ENCODE measurements around the gene TRPM3.

GRCh38 chr9:70852711-70853240, 268.6 kb downstream of the TRPM3 start:
- TF ChIP-seq, protein P1, sequence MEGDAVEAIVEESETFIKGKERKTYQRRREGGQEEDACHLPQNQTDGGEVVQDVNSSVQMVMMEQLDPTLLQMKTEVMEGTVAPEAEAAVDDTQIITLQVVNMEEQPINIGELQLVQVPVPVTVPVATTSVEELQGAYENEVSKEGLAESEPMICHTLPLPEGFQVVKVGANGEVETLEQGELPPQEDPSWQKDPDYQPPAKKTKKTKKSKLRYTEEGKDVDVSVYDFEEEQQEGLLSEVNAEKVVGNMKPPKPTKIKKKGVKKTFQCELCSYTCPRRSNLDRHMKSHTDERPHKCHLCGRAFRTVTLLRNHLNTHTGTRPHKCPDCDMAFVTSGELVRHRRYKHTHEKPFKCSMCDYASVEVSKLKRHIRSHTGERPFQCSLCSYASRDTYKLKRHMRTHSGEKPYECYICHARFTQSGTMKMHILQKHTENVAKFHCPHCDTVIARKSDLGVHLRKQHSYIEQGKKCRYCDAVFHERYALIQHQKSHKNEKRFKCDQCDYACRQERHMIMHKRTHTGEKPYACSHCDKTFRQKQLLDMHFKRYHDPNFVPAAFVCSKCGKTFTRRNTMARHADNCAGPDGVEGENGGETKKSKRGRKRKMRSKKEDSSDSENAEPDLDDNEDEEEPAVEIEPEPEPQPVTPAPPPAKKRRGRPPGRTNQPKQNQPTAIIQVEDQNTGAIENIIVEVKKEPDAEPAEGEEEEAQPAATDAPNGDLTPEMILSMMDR (IDR thresholded peaks at IDR 0.05) = no peak
- no peak for TF ChIP-seq POLR2AphosphoS5 (IDR thresholded peaks at IDR 0.05; ENCODE audit: insufficient read depth in 1 of 2, low read depth in 1 of 2)

Data from vagina (tissue), 2 donors.